ENCODE data around the gene ZSCAN30.

Gene ZSCAN30

GRCh38 chr18:35282353-35282752, 7.7 kb downstream of the ZSCAN30 start:
- no peak for DNase-seq (ENCODE audit: low read depth in 1 of 2, low spot score in 1 of 2)

- no peak for DNase-seq (ENCODE audit: low read depth in 1 of 2, low spot score in 1 of 2)
Observed at GRCh38 chr18:35278969-35279368, 11.1 kb downstream of the ZSCAN30 start.

DNA sequence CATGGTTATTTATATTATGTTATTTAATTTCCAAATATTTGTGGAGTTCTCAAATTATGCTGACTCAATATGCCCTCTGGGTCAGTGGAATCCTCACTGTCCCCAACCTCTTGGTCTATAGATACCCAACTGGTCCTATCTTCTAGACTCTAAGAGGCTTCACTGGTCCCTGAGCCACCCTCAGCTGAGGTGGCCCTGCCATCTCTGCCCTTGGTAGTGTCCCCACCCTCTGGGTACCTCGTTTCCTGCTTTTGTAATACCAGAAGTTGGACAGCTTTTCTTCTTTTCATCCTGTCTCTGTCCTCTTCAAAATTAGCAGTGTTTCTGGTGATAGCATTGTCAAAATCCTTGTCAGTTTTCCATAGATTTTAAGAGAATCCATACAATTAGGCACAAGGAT, 11.9 kb downstream of the ZSCAN30 start:
- no peak for DNase-seq (ENCODE audit: low read depth in 1 of 2, low spot score in 1 of 2)

DNA sequence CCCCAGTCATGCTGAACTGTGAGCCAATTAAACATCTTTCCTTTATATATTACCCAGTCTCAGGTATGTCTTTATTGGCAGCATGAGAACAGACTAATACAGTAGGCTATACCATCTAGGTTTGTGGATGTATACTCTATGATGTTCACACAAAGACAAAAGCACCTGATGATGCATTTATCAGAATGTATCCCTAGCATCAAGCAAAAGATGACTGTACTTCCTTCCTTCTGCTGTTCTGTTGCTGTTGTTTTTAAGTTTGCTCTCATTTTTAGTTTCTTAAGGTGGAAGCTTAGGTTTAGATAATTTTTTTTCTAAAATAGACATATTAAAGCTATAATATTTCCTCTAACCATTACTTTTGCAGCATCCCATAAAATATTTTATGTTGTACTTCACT, 12.4 kb downstream of the ZSCAN30 start:
- no peak for DNase-seq (ENCODE audit: low read depth in 1 of 2, low spot score in 1 of 2)

DNA sequence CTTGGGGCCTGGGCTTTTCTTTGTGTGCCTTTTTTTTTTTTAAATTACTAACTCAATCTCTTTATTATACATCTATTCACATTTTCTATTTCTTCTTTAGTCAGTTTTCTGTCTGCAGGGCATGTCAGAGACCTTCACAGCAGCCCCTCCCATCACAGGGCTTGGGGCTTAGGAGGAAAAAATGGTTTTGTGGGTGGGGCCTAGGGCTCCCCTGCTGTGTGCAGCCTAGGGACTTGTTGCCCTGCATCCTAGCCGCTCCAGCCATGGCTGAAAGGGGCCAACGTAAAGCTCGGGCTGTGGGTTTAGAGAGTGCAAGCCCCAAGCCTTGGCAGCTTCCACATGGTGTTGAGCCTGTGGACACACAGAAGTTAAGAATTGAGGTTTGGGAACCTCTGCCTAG, 13.8 kb downstream of the ZSCAN30 start:
- no peak for DNase-seq (ENCODE audit: low read depth in 1 of 2, low spot score in 1 of 2)

DNA sequence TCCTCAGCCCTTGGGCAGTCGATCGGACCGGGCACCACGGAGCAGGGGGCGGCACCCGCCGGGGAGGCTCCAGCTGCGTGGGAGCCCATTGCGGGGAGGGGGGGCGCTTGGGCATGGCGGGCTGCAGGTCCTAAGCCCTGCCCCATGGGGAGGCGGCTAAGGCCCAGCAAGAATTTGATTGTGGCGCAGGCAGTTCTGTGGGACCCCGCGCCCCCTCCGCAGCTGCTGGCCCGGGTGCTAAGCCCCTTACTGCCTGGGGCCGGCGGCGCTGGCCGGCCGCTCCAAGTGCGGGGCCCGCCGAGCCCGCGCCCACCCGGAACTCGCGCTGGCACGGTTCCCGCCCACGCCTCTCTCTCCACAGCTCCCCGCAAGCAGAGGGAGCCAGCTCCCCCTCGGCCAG, 18.4 kb downstream of the ZSCAN30 start:
- no peak for DNase-seq (ENCODE audit: low read depth in 1 of 2, low spot score in 1 of 2)

DNA sequence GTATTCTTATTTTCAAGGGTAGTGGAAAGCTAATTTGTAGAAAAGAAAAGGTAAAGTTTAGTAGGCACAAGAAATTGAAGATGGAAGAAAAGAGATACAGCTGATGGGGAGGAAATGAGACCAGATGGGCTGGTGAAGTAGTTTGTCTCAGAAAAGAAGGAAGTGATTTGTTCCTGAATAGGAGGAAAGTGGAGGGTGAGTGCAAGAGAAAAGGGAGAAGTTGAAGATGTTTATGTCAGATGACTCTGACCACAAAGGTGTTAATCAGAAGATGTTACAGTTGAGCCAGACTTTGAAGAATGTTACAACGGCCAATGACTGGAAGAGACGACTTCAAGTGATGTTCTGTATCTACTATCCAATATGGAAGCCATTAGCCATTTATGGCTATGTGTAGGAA, 21.2 kb downstream of the ZSCAN30 start:
- no peak for DNase-seq (ENCODE audit: low read depth in 1 of 2, low spot score in 1 of 2)

GRCh38 chr18:35267809-35268208, 22.2 kb downstream of the ZSCAN30 start:
- no peak for DNase-seq (ENCODE audit: low read depth in 1 of 2, low spot score in 1 of 2)

GRCh38 chr18:35267161-35267651, 22.8 kb downstream of the ZSCAN30 start:
- peak; percentile 41 to 63 for DNase-seq (ENCODE audit: low read depth in 1 of 2, low spot score in 1 of 2)

- DNase-seq (ENCODE audit: low read depth in 1 of 2, low spot score in 1 of 2), result no peak
Observed at GRCh38 chr18:35264409-35264808, 25.6 kb downstream of the ZSCAN30 start.

DNA sequence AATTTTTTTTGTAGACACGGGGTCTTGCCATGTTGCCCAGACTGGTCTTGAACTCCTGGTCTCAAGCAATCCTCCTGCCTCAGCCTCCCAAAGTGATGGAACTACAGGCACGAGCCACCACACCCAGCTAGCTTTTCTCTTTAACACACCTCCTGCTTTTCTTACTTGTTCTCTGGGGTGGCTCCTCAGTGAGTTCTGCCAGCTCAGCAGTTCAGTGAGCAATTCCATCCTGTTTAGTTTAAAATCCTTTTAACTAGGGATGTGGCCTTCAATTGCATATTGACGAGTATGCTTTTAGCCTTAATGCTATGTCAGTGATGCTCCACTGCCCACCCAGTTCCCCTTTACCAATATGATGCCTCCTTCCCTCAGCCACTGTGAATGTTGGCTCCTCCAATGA, 33.1 kb downstream of the ZSCAN30 start:
- DNase-seq (ENCODE audit: low read depth in 1 of 2, low spot score in 1 of 2), result no peak

- DNase-seq (ENCODE audit: low read depth in 1 of 2, low spot score in 1 of 2), result no peak
Observed at GRCh38 chr18:35253655-35254287, 36.3 kb downstream of the ZSCAN30 start.

GRCh38 chr18:35252466-35252865, 37.6 kb downstream of the ZSCAN30 start:
- DNase-seq (ENCODE audit: low read depth in 1 of 2, low spot score in 1 of 2), result no peak

DNA sequence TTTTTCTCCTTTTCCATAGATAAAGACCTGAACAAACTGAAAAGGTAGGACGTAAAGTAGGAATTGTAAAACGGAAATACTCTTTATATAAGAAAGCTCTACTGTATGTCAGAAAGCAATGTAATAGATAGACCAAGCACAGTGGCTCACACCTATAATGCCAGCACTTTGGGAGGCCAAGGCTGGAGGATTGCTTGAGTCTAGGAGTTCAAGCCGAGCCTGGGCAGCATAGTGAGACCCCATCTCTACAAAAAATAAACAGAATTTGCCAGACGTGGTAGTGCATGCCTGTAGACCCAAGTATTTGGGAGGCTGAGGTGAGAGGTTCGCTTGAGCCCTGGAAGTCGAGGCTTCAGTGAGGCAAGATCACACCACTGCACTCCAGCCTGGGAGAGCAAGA, 41.6 kb downstream of the ZSCAN30 start:
- no peak for DNase-seq (ENCODE audit: low read depth in 1 of 2, low spot score in 1 of 2)

DNA sequence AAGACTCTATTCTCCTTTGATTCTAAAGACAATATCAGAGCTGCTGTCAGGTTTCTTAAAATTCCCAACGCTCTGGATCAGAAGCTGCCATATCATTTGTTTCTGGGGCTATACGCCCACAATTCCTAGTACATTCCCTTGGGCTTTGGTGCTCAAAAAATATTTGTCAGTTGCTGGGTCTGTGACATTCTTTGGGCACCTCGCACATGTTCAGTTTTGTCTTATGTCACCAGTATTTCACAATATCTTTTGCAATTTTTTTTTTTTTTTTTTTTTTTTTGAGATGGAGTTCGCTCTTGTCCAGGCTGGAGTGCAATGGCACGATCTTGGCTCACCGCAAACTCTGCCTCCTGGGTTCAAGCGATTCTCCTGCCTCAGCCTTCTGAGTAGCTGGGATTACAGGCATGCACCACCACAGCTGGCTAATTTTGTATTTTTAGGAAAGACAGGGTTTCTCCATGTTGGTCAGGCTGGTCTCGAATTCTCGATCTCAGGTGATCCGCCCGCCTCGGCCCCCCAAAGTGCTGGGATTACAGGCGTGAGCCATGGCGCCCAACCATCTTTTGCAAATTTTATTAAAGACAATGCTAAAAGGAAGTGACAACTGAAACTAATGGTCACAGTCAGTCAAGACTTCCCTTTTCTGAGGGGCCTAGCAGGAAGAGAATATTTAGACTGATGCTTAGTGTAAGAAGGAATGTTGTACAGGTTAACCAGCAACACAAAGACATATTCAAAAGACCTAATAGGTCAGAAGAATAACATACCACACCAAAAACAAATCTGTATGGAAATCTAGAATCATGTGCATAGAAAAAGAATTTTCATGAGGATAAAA, 42.4 kb downstream of the ZSCAN30 start:
- no peak for DNase-seq (ENCODE audit: low read depth in 1 of 2, low spot score in 1 of 2)

- DNase-seq (ENCODE audit: low read depth in 1 of 2, low spot score in 1 of 2), result no peak
Observed at GRCh38 chr18:35246831-35247230, 43.2 kb downstream of the ZSCAN30 start.

- no peak for DNase-seq (ENCODE audit: low read depth in 1 of 2, low spot score in 1 of 2)
Observed at GRCh38 chr18:35245719-35246317, 44.2 kb downstream of the ZSCAN30 start.

DNA sequence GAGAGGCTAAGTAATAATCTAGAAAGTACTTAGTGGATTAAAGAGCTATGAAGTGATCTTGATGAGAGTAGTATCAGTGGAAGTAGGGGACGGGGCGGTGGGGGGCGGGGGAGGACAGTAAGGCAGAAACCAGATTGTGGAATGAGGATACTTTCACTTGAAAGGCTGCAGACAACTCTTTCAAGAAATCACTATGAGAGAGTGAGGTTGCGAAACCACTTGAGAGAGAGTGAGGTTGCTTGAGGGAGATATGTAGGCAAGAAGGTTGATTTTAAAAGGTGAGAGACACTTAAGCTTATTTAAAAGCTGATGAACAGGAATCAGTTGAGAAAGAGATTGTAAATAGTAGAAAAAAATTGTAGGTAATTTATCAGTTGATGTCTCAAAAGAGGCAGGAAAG, 45.4 kb downstream of the ZSCAN30 start:
- no peak for DNase-seq (ENCODE audit: low read depth in 1 of 2, low spot score in 1 of 2)

- DNase-seq (ENCODE audit: low read depth in 1 of 2, low spot score in 1 of 2), result no peak
Observed at GRCh38 chr18:35242426-35242825, 47.6 kb downstream of the ZSCAN30 start.

DNA sequence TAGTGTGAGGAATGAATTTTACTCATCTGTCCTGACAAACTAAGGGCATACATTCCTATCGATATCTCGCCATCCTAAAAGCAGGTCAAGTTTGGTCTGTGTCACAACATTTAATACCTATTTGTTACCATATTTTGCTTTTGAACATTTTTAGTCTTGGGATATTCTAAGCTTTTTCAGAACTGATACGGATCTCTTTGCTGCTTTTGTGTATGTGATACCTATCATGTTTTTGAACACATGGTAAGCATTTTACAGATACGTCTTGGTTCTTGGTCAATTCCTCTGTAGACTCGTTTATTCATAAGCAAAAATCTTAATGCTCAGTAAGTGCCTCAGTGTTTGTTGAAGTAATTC, 48.6 kb downstream of the ZSCAN30 start:
- DNase-seq (ENCODE audit: low read depth in 1 of 2, low spot score in 1 of 2), result no peak

DNA sequence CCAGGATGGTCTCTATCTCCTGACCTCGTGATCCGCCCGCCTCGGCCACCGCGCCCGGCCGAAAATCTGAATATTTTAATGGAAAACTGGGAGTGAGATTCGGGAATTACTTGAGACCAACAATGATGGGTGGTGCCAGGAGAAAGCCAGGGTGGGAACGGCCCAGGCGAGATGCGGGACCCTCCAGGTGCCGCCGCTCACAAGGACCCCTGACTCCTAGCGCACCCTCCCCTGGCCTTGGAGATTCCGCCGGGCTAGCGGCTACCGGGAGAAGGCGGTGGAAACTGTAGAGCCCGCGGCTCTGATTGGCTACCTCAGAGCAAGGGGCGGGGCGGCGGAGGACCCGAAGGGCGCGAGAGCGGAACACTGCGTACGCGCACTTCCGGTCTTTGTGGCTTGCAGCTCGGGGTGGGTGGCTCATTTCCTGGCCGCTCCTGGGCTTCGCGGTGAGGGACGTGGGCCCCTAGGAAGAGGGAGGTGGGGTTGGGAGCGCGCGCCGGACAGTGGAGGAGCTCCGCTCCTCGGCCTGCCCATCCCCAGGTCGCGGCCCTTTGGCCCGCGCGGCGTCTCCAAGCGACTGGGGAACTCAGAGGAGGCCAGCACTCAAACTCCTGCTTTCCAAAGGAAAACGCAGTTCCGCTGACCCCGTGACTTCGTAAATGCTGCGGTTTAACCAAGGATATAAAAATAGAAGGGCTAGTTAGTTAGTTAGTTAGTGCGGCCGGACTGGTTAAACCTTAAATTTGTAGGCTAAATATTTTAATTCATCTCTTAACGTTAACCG, 49.2 kb downstream of the ZSCAN30 start, which contains the start of gene ZNF397:
Gene ZNF397 (plus strand): TSS at position 371 of the 784 bp plus-strand sequence. CDS start 1,437 bp downstream, outside the sequence.
- DNase-seq (ENCODE audit: low read depth in 1 of 2, low spot score in 1 of 2), result peak; percentile 88 to 92
